ENCODE results near the gene NBEA. TPM values are rescaled to one million over a fixed set of nuclear protein-coding genes. Genes with fewer than 3 reads are reported as not detected.

Gene NBEA
- total RNA-seq, 1 experiment from 2014 or later, result 3.3 TPM

DNA sequence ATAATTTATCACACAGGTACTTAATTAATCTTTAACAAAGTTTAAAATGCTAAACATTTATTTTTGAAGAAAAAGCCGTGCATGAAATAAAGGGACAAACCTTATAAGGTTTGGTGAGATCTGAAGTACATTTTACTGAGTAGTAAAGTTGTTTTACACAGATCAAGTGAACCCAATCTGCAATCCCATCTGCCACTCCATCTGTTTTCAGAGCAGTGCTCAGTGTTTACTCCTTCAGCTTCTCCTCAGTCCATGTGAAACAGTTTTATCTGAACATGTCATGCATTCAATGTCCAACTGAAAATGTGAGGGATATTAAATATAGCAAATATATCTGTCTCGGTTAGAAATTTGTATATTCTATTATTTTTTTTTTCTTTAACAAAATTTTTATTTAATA, 367.6 kb downstream of the NBEA start:
- Mint-ChIP-seq H3K4me1 (ENCODE audit: insufficient read depth, unreplicated experiment) (no peaks in the 10 kb centered on the region), H3K27me3 (ENCODE audit: insufficient read depth, unreplicated experiment) (no peaks in the 10 kb centered on the region), H3K36me3 (ENCODE audit: insufficient read depth, unreplicated experiment) (no peaks in the 10 kb centered on the region), H3K9me3 (ENCODE audit: unreplicated experiment) (no peaks in the 10 kb centered on the region), H3K27ac (ENCODE audit: low read depth, unreplicated experiment) (no peak overlapping the region), H3K4me3 (ENCODE audit: unreplicated experiment) (no peak overlapping the region)
- no peak for DNase-seq (ENCODE audit: unreplicated experiment)
- POLR2A ChIA-PET, result no interaction called here
- TF ChIP-seq, protein P1, sequence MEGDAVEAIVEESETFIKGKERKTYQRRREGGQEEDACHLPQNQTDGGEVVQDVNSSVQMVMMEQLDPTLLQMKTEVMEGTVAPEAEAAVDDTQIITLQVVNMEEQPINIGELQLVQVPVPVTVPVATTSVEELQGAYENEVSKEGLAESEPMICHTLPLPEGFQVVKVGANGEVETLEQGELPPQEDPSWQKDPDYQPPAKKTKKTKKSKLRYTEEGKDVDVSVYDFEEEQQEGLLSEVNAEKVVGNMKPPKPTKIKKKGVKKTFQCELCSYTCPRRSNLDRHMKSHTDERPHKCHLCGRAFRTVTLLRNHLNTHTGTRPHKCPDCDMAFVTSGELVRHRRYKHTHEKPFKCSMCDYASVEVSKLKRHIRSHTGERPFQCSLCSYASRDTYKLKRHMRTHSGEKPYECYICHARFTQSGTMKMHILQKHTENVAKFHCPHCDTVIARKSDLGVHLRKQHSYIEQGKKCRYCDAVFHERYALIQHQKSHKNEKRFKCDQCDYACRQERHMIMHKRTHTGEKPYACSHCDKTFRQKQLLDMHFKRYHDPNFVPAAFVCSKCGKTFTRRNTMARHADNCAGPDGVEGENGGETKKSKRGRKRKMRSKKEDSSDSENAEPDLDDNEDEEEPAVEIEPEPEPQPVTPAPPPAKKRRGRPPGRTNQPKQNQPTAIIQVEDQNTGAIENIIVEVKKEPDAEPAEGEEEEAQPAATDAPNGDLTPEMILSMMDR (IDR thresholded peaks at IDR 0.05; ENCODE audit: unreplicated experiment), result no peak
- no TSS peak for BruUV-seq (replicated peaks)
- intact Hi-C loops (cut with micrococcal nuclease), result no loop called here
- CTCF ChIA-PET, result no interaction called here

DNA sequence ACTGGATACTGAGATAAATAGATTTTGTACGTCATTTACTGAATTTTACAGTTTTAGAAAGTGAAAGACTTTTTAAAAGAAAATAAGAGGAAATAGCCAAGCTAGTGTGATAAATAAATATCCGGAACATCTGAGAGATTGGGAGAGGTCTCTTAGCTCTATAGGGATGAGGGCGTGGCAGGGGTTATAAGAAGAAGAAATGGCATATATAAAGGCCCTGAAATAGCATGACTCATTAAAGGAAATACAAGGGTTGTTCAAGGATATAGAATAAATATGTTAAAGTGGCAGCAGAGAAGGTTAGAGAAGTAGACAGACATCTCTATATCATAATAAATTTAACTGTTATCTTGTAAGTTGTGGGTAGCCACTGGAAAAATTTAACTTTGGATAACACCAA, 390.1 kb downstream of the NBEA start:
- BruUV-seq (replicated peaks), result no TSS peak
- no peaks in the 10 kb centered on the region for H3K4me1 Mint-ChIP-seq (ENCODE audit: insufficient read depth, unreplicated experiment)
- H3K36me3 Mint-ChIP-seq (ENCODE audit: insufficient read depth, unreplicated experiment), result peaks cover 7% of the 10 kb centered on the region
- ChIA-PET CTCF (no interaction called here), POLR2A (no interaction called here)
- H3K9me3 Mint-ChIP-seq (ENCODE audit: unreplicated experiment), result peaks cover 15% of the 10 kb centered on the region
- intact Hi-C loops (cut with micrococcal nuclease), result no loop called here
- no peak for DNase-seq (ENCODE audit: unreplicated experiment)
- no peak overlapping the region for H3K4me3 Mint-ChIP-seq (ENCODE audit: unreplicated experiment)
- no peaks in the 10 kb centered on the region for H3K27me3 Mint-ChIP-seq (ENCODE audit: insufficient read depth, unreplicated experiment)
- TF ChIP-seq, protein P1 (IDR thresholded peaks at IDR 0.05; ENCODE audit: unreplicated experiment), result no peak
- no peak overlapping the region for H3K27ac Mint-ChIP-seq (ENCODE audit: low read depth, unreplicated experiment)

DNA sequence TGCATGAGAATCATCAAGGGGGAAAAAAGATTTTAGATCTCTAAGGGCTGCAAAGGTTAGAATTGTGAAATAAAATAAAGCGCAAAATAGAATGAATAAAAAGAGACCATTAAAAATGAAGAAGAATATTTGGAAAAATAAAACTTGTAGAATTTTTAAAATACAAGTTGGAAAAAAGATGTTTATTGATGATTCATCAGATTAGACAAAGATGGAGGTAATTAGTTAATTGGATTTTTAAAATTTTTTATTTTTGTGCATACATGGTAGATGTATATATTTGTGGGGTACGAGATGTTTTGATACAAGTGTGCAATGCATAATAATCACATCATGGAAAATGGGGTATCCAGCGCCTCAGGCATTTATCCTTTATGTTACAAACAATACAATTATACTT, 391.1 kb downstream of the NBEA start:
- intact Hi-C loops (cut with micrococcal nuclease), result no loop called here
- TF ChIP-seq, protein P1 (IDR thresholded peaks at IDR 0.05; ENCODE audit: unreplicated experiment), result no peak
- H3K4me1 Mint-ChIP-seq (ENCODE audit: insufficient read depth, unreplicated experiment), result no peaks in the 10 kb centered on the region
- H3K27me3 Mint-ChIP-seq (ENCODE audit: insufficient read depth, unreplicated experiment), result no peaks in the 10 kb centered on the region
- H3K27ac Mint-ChIP-seq (ENCODE audit: low read depth, unreplicated experiment), result no peak overlapping the region
- H3K36me3 Mint-ChIP-seq (ENCODE audit: insufficient read depth, unreplicated experiment), result peaks cover 7% of the 10 kb centered on the region
- ChIA-PET CTCF (no interaction called here), POLR2A (no interaction called here)
- H3K4me3 Mint-ChIP-seq (ENCODE audit: unreplicated experiment), result no peak overlapping the region
- DNase-seq (ENCODE audit: unreplicated experiment), result no peak
- peaks cover 15% of the 10 kb centered on the region for H3K9me3 Mint-ChIP-seq (ENCODE audit: unreplicated experiment)
- BruUV-seq (replicated peaks), result no TSS peak

DNA sequence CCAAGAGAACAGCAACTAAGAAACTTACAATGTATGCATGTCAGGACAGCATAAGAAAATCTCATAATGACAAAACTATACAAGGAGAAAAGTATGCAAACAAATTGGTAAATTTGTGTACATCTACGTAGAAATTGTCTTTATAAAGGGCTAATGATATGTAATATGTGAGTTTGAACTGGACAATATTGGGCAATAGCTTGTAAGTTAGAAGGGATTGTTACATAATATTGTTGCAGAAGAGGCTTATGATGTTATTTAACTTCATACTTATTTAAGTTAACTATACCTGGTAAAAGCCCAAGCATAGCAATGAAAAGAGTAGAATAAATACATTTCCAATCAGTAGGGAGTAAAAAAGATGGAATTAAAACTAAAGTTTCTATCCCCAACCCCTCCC, 400.4 kb downstream of the NBEA start:
- TF ChIP-seq, protein P1 (IDR thresholded peaks at IDR 0.05; ENCODE audit: unreplicated experiment), result no peak
- Mint-ChIP-seq H3K27me3 (ENCODE audit: insufficient read depth, unreplicated experiment) (no peaks in the 10 kb centered on the region), H3K36me3 (ENCODE audit: insufficient read depth, unreplicated experiment) (no peaks in the 10 kb centered on the region), H3K4me3 (ENCODE audit: unreplicated experiment) (no peak overlapping the region), H3K9me3 (ENCODE audit: unreplicated experiment) (no peaks in the 10 kb centered on the region), H3K4me1 (ENCODE audit: insufficient read depth, unreplicated experiment) (no peaks in the 10 kb centered on the region), H3K27ac (ENCODE audit: low read depth, unreplicated experiment) (no peak overlapping the region)
- intact Hi-C loops (cut with micrococcal nuclease), result no loop called here
- BruUV-seq (replicated peaks), result no TSS peak
- no peak for DNase-seq (ENCODE audit: unreplicated experiment)
- ChIA-PET POLR2A (interaction anchor here (0.7 kb wide), 1 partner anchor 17 kb away, joined by 3 read pairs; no protein-coding TSS in a partner anchor), CTCF (no interaction called here)

Measured in MCF 10A (cell line).